PC-9 (cell line): ENCODE results near the gene OR2F2.

Experiments used
- EZH2 ChIP-seq: fragments of 200-600 bp; sonication (generic); IDR thresholded peaks from 2 replicates; pipeline ENCODE4 v1.8.0; 2017; ENCODE audit warnings: antibody characterized with exemption, low read depth
- TF ChIP-seq, protein P1 (sequence below): fragments of 200-600 bp; sonication (generic); conservative IDR thresholded peaks from 2 replicates; pipeline ENCODE4 v1.6.1; 2017; ENCODE audit warnings: mixed run types, antibody characterized with exemption, mild to moderate bottlenecking, moderate library complexity

DNA sequence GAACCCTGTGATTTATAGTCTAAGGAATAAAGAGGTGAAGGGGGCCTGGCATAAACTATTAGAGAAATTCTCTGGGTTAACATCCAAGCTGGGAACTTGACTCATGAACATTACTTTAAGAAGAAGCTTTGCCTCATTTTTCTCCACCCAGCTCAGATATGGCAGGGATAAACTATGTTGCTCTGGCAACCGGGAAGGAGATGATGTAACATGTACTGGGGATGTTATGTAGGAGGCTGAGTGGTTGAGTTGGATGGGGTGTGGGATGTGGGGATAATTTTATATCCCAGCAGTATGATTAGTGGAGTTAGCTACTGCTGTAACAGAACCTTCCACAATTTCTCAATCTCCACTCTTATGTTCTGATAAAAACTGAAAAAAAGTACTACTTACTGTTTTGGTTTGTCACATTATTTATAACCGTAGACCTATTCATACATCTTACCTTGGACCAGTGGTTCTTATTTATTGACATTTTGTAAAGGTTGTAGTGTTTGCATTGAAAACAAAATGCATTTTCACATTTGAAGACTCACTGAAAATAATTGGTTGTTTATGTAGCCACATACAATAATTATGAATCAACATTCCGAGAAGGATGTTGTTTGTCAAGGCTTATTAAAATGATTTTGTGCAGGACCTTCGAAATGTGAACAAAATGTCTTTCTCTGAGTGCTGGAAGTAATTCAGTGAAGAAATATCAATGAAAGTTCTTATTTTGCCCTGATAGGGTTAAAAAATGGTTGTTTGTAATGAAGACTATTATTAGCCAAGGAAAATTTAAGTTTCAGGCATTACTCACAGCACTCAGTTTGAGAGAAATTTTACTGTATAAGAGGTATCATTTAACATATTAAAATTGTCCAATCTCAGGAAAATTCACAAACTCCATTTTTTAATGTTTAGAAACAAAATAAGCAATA, 1.3 kb downstream of the OR2F2 start:
- TF ChIP-seq, protein P1, sequence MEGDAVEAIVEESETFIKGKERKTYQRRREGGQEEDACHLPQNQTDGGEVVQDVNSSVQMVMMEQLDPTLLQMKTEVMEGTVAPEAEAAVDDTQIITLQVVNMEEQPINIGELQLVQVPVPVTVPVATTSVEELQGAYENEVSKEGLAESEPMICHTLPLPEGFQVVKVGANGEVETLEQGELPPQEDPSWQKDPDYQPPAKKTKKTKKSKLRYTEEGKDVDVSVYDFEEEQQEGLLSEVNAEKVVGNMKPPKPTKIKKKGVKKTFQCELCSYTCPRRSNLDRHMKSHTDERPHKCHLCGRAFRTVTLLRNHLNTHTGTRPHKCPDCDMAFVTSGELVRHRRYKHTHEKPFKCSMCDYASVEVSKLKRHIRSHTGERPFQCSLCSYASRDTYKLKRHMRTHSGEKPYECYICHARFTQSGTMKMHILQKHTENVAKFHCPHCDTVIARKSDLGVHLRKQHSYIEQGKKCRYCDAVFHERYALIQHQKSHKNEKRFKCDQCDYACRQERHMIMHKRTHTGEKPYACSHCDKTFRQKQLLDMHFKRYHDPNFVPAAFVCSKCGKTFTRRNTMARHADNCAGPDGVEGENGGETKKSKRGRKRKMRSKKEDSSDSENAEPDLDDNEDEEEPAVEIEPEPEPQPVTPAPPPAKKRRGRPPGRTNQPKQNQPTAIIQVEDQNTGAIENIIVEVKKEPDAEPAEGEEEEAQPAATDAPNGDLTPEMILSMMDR = no peak
- TF ChIP-seq EZH2 = no peak
